Ascending aorta (tissue), 2 donors: ENCODE data around the gene PEAK1. TPM values are rescaled to one million over a fixed set of nuclear protein-coding genes. Genes with fewer than 3 reads are reported as not detected.

Experiments used
- DNase-seq, 2 donors: peaks; one replicate each; pipeline ENCODE4 v3.0.0-alpha.2; 2019; ENCODE audit warnings: low spot score in 2 of 2
- H3K27ac ChIP-seq, 2 donors: fragments of 200-600 bp; sonication (generic); one replicate each; pipeline ENCODE4 v1.5.1; 2016 to 2017; ENCODE audit warnings: mild to moderate bottlenecking in 1 of 2
- H3K27me3 ChIP-seq: fragments of 200-600 bp; sonication (generic); one replicate; pipeline ENCODE4 v1.5.1; 2017
- H3K36me3 ChIP-seq, 2 donors: fragments of 200-600 bp; sonication (generic); one replicate each; pipeline ENCODE4 v1.5.1; 2016
- H3K4me1 ChIP-seq, 2 donors: fragments of 200-600 bp; sonication (generic); one replicate each; pipeline ENCODE4 v1.5.1; 2016 to 2017; ENCODE audit warnings: mild to moderate bottlenecking in 1 of 2
- H3K4me3 ChIP-seq, 2 donors: fragments of 200-600 bp; sonication (generic); one replicate each; pipeline ENCODE4 v1.5.1; 2016 to 2017; ENCODE audit warnings: mild to moderate bottlenecking in 1 of 2
- H3K9me3 ChIP-seq, 2 donors: fragments of 200-600 bp; sonication (generic); one replicate each; pipeline ENCODE4 v1.5.1; 2016
- CTCF ChIP-seq, 3 experiments: fragments of 200-600 bp in 2 of 3; fragments of 450-650 bp in 1 of 3; sonication (generic) in 2 of 3; IDR thresholded peaks; one replicate each; pipeline ENCODE4 v1.5.1; 2016 to 2019; ENCODE audit warnings: antibody characterized with exemption in 3 of 3, mild to moderate bottlenecking in 1 of 3, moderate library complexity in 1 of 3
- intact Hi-C: fragments of 100-400 bp; cut with DNase I; formaldehyde crosslinking; loops from one replicate; pipeline ENCODE4 v1.15.1; 2023
- total RNA-seq: library from RNA; depleted of rRNA; stranded (reverse); fragments of >200 nt; gene quantifications from one replicate; pipeline ENCODE4 v1.1.0, GENCODE V29; 2016

Gene PEAK1
- total RNA-seq, 1 donor from 2014 or later: 53.7 TPM

- H3K27ac ChIP-seq: no peak overlapping the region
- H3K9me3 ChIP-seq: no peaks in the 10 kb centered on the region
- H3K4me3 ChIP-seq: no peak overlapping the region
- H3K27me3 ChIP-seq: no peaks in the 10 kb centered on the region
- intact Hi-C loops: no loop called here
- H3K36me3 ChIP-seq: no peaks in the 10 kb centered on the region
- no peaks in the 10 kb centered on the region for H3K4me1 ChIP-seq
- no peak for TF ChIP-seq CTCF (IDR thresholded peaks at IDR 0.05)
- DNase-seq: no peak
These were observed 43.1 kb downstream of the PEAK1 start for GRCh38 chr15:77376770-77377169.

- intact Hi-C loops: no loop called here
- H3K4me1 ChIP-seq: no peaks in the 10 kb centered on the region
- no peak for DNase-seq
- H3K27me3 ChIP-seq: no peaks in the 10 kb centered on the region
- TF ChIP-seq CTCF (IDR thresholded peaks at IDR 0.05): no peak
- H3K9me3 ChIP-seq: no peaks in the 10 kb centered on the region
- no peak overlapping the region for H3K27ac ChIP-seq
- H3K4me3 ChIP-seq: no peak overlapping the region
- H3K36me3 ChIP-seq: no peaks in the 10 kb centered on the region
These were observed 44.8 kb downstream of the PEAK1 start for GRCh38 chr15:77375133-77375532.

GRCh38 chr15:77373441-77373840 lies 46.5 kb downstream of the PEAK1 start:
- Histone ChIP-seq H3K27ac (no peak overlapping the region), H3K36me3 (no peaks in the 10 kb centered on the region), H3K4me1 (no peaks in the 10 kb centered on the region), H3K27me3 (no peaks in the 10 kb centered on the region), H3K9me3 (no peaks in the 10 kb centered on the region), H3K4me3 (no peak overlapping the region)
- no peak for TF ChIP-seq CTCF (IDR thresholded peaks at IDR 0.05)
- no peak for DNase-seq
- intact Hi-C loops: no loop called here

GRCh38 chr15:77371850-77372563 lies 47.9 kb downstream of the PEAK1 start:
- Histone ChIP-seq H3K4me3 (no peak overlapping the region), H3K27me3 (no peaks in the 10 kb centered on the region), H3K4me1 (no peaks in the 10 kb centered on the region), H3K36me3 (no peaks in the 10 kb centered on the region), H3K27ac (no peak overlapping the region), H3K9me3 (no peaks in the 10 kb centered on the region)
- TF ChIP-seq CTCF (IDR thresholded peaks at IDR 0.05): no peak
- intact Hi-C loops: no loop called here
- no peak for DNase-seq

- TF ChIP-seq CTCF (IDR thresholded peaks at IDR 0.05): no peak
- no peak overlapping the region for H3K27ac ChIP-seq
- intact Hi-C loops: no loop called here
- H3K36me3 ChIP-seq: no peaks in the 10 kb centered on the region
- H3K9me3 ChIP-seq: no peaks in the 10 kb centered on the region
- no peaks in the 10 kb centered on the region for H3K4me1 ChIP-seq
- DNase-seq: no peak
- H3K4me3 ChIP-seq: no peak overlapping the region
- H3K27me3 ChIP-seq: no peaks in the 10 kb centered on the region
These were observed 49.3 kb downstream of the PEAK1 start for GRCh38 chr15:77370580-77370979.

- H3K27ac ChIP-seq: no peak overlapping the region
- H3K9me3 ChIP-seq: no peaks in the 10 kb centered on the region
- H3K4me1 ChIP-seq: no peaks in the 10 kb centered on the region
- TF ChIP-seq CTCF (IDR thresholded peaks at IDR 0.05): no peak
- DNase-seq: no peak
- H3K4me3 ChIP-seq: no peak overlapping the region
- intact Hi-C loops: no loop called here
- H3K36me3 ChIP-seq: no peaks in the 10 kb centered on the region
- no peaks in the 10 kb centered on the region for H3K27me3 ChIP-seq
These were observed 50.7 kb downstream of the PEAK1 start for GRCh38 chr15:77369168-77369567.
